ENCODE measurements around the gene NLRP1. TPM values are rescaled to one million over a fixed set of nuclear protein-coding genes. Genes with fewer than 3 reads are reported as not detected.

NLRP1 gene
- total RNA-seq, 4 donors from 2014 or later = 15.4 to 19.5 (median 18.0) TPM

DNA sequence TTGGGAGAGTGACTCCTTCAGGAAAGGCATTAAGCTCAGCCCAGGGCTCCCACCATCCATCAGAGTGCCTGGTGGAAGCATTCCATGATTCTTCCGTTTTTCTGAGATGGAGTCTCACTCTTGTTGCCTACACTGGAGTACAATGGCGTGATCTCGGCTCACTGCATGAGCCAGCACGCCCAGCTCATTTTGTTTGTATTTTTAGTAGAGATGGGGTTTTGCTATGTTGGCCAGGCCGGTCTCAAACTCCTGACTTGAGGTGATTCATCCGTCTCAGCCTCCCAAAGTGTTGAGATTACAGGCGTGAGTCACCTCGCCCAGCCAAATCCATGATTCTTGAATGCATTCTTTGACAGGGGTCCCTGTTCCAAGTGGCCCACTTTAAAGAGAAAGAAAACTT is 74.8 kb downstream of the NLRP1 start:
- 74% methylated on average over 8 of the region's 8 CpGs for WGBS
- H3K27me3 ChIP-seq = no peaks in the 10 kb centered on the region
- no peak overlapping the region for H3K27ac ChIP-seq (replicated peaks in 1 of 4)
- H3K36me3 ChIP-seq = peaks cover 0 to 16% (median under 1%) of the 10 kb centered on the region in 4 donors
- no peak for TF ChIP-seq POLR2AphosphoS5 (IDR thresholded peaks at IDR 0.05)
- TF ChIP-seq, protein P1, sequence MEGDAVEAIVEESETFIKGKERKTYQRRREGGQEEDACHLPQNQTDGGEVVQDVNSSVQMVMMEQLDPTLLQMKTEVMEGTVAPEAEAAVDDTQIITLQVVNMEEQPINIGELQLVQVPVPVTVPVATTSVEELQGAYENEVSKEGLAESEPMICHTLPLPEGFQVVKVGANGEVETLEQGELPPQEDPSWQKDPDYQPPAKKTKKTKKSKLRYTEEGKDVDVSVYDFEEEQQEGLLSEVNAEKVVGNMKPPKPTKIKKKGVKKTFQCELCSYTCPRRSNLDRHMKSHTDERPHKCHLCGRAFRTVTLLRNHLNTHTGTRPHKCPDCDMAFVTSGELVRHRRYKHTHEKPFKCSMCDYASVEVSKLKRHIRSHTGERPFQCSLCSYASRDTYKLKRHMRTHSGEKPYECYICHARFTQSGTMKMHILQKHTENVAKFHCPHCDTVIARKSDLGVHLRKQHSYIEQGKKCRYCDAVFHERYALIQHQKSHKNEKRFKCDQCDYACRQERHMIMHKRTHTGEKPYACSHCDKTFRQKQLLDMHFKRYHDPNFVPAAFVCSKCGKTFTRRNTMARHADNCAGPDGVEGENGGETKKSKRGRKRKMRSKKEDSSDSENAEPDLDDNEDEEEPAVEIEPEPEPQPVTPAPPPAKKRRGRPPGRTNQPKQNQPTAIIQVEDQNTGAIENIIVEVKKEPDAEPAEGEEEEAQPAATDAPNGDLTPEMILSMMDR (IDR thresholded peaks at IDR 0.05) = no peak
- TF ChIP-seq POLR2A (IDR thresholded peaks at IDR 0.05; ENCODE audit: low read depth) = no peak
- TF ChIP-seq EP300 (IDR thresholded peaks at IDR 0.05) = no peak
- no peaks in the 10 kb centered on the region for H3K4me1 ChIP-seq
- no peak for DNase-seq (ENCODE audit: extremely low spot score)
- H3K9me3 ChIP-seq = no peaks in the 10 kb centered on the region
- intact Hi-C loops (cut with DNase I) = no loop called here
- H3K4me3 ChIP-seq = no peak overlapping the region

DNA sequence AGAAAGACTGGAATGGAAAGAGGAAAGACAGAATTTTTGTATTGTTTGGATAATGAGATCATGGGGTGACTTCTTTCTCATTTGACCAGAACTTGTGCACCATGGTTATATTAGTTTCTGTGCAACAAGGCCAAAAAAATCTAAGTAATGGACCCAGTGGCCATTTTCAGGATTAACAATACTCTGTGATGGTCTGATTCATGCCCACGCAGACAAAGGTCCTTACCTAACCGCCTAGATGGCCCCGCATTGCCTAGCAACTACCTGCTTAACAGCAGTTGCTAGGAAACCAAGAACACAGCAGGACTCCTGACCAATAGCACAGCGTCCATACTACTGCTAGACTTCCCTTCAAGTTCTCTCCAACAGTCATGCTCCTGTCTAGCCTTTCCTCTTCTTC is 75.5 kb downstream of the NLRP1 start:
- WGBS = 51% methylated on average over 4 of the region's 4 CpGs
- no peak for DNase-seq (ENCODE audit: extremely low spot score)
- Histone ChIP-seq H3K36me3 (peaks cover 0 to 14% (median 0%) of the 10 kb centered on the region in 4 donors), H3K27ac (replicated peaks in 1 of 4) (no peak overlapping the region), H3K4me3 (no peak overlapping the region), H3K4me1 (no peaks in the 10 kb centered on the region), H3K9me3 (no peaks in the 10 kb centered on the region), H3K27me3 (no peaks in the 10 kb centered on the region)
- TF ChIP-seq EP300 (IDR thresholded peaks at IDR 0.05) (no peak), POLR2A (IDR thresholded peaks at IDR 0.05; ENCODE audit: low read depth) (no peak), POLR2AphosphoS5 (IDR thresholded peaks at IDR 0.05) (no peak)
- TF ChIP-seq, protein P1 (IDR thresholded peaks at IDR 0.05) = no peak
- intact Hi-C loops (cut with DNase I) = no loop called here

DNA sequence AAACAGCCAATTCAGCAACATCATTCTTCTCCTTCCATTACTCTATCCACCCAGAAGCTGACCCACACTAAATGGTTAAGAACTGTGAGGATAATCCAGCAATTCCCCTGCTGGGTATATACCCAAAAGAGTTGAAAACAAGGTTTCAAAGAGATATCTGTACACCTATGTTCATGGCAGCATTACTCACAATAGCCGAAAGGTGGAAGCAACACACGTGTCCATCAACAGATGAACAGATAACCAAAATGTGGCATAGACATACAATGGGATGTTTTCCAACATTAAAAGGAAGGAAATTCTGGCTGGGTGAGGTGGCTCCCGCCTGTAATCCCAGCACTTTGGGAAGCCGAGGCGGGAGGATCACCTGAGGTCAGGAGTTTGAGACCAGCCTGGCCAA is 78.0 kb downstream of the NLRP1 start:
- intact Hi-C loops (cut with DNase I) = no loop called here
- TF ChIP-seq EP300 (IDR thresholded peaks at IDR 0.05) (no peak), POLR2A (IDR thresholded peaks at IDR 0.05; ENCODE audit: low read depth) (no peak), POLR2AphosphoS5 (IDR thresholded peaks at IDR 0.05) (no peak)
- TF ChIP-seq, protein P1 (IDR thresholded peaks at IDR 0.05) = no peak
- no peak overlapping the region for H3K4me3 ChIP-seq
- peaks cover 0 to 14% (median 0%) of the 10 kb centered on the region in 4 donors for H3K36me3 ChIP-seq
- no peak overlapping the region for H3K27ac ChIP-seq (replicated peaks in 1 of 4)
- no peaks in the 10 kb centered on the region for H3K27me3 ChIP-seq
- 93% methylated on average over 5 of the region's 5 CpGs for WGBS
- no peaks in the 10 kb centered on the region for H3K9me3 ChIP-seq
- peaks cover 0 to 2% (median 1%) of the 10 kb centered on the region in 4 donors for H3K4me1 ChIP-seq
- DNase-seq (ENCODE audit: extremely low spot score) = no peak

DNA sequence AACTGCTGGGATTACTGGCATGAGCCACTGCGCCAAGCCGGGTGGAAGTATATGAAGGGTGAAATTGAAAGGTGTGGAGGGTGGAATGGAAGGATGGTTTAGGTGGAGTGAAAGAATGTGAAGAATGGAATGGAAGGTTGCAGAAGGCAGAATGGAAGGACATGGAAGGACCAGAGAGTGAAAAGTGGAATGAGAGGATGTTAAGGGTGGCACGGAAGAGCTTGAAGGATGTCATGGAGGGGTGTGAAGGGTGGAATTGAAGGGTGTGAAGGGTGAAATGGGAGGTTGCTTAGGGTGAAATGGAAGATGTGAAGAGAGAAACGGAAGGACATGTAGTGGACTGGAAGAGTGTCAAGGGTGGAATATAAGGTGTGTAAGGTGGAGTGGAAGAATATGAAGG is 81.8 kb downstream of the NLRP1 start:
- TF ChIP-seq EP300 (IDR thresholded peaks at IDR 0.05) (no peak), POLR2AphosphoS5 (IDR thresholded peaks at IDR 0.05) (no peak), POLR2A (IDR thresholded peaks at IDR 0.05; ENCODE audit: low read depth) (no peak)
- TF ChIP-seq, protein P1 (IDR thresholded peaks at IDR 0.05) = no peak
- Histone ChIP-seq H3K4me3 (no peak overlapping the region), H3K4me1 (peaks cover 8 to 21% (median 20%) of the 10 kb centered on the region in 4 donors), H3K36me3 (peaks cover 0 to 11% (median 0%) of the 10 kb centered on the region in 4 donors), H3K9me3 (no peaks in the 10 kb centered on the region), H3K27ac (replicated peaks in 1 of 4) (no peak overlapping the region), H3K27me3 (peaks cover 0 to 15% (median 4%) of the 10 kb centered on the region in 4 donors)
- no peak for DNase-seq (ENCODE audit: extremely low spot score)
- intact Hi-C loops (cut with DNase I) = no loop called here
- WGBS = 95% methylated on average over 4 of the region's 4 CpGs

DNA sequence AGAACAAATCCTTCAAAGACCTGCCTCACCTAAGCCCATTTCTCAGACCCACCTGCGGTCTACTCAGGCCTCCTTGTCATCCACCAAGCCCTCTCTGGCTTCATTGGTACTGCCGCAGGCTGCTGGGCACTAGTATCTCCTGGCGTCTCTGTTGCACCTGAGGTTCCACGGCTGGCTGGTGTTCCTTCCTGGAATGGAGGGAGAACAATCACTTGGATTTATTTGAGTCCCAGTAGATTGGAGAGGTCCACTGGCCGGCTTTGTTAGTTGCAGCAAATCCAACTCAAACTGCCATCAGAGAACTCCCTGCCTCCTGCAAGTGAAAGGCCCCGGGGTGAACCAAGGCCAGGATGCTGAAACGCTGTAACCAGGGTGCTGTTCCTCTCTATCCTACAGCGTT is 82.6 kb downstream of the NLRP1 start:
- Histone ChIP-seq H3K4me3 (no peak overlapping the region), H3K27ac (replicated peaks in 1 of 4) (no peak overlapping the region), H3K27me3 (peaks cover 0 to 15% (median 4%) of the 10 kb centered on the region in 4 donors), H3K36me3 (peaks cover 0 to 7% (median 0%) of the 10 kb centered on the region in 4 donors), H3K9me3 (no peaks in the 10 kb centered on the region), H3K4me1 (peaks cover 8 to 21% (median 20%) of the 10 kb centered on the region in 4 donors)
- TF ChIP-seq POLR2AphosphoS5 (IDR thresholded peaks at IDR 0.05) = no peak
- no peak for TF ChIP-seq EP300 (IDR thresholded peaks at IDR 0.05)
- TF ChIP-seq, protein P1 (IDR thresholded peaks at IDR 0.05) = no peak
- TF ChIP-seq POLR2A (IDR thresholded peaks at IDR 0.05; ENCODE audit: low read depth) = no peak
- DNase-seq (ENCODE audit: extremely low spot score) = no peak
- WGBS = 94% methylated on average over 6 of the region's 8 CpGs
- intact Hi-C loops (cut with DNase I) = no loop called here
